AG08395 (cell line): Measurements from ENCODE around the gene AGMO.

Experiments used
- DNase-seq: peaks from one replicate; pipeline ENCODE4 v3.0.0; 2012; ENCODE audit warnings: mixed read lengths, low spot score

The AGMO gene

GRCh38 chr7:15397159-15397550 is 164.7 kb downstream of the AGMO start:
- DNase-seq: no peak

- no peak for DNase-seq
Measured at GRCh38 chr7:15396210-15397158, 165.3 kb downstream of the AGMO start.

DNA sequence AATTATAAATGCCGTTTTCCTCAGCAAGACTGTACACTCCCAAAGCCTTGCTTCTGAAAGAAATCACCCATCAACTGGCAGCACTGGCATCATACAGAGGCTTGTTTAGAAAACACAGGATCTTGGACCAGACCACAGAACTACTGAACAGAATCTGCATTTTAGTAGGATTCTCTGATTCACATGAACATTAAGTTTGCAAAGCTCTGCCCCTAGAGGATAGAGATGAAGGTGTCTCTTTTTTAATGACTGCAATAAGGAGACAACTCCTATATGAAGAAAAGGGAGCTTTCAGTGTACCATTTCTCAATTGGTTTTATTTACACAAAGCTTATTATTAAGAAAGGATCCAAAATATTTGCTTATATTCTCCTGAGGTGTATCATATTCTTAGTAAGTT is 172.7 kb downstream of the AGMO start:
- DNase-seq: no peak

- DNase-seq: no peak
Measured at GRCh38 chr7:15378494-15379145, 183.2 kb downstream of the AGMO start.

- no peak for DNase-seq
Measured at GRCh38 chr7:15376600-15376999, 185.2 kb downstream of the AGMO start.

- DNase-seq: no peak
Measured at GRCh38 chr7:15370441-15370840, 191.4 kb downstream of the AGMO start.

DNA sequence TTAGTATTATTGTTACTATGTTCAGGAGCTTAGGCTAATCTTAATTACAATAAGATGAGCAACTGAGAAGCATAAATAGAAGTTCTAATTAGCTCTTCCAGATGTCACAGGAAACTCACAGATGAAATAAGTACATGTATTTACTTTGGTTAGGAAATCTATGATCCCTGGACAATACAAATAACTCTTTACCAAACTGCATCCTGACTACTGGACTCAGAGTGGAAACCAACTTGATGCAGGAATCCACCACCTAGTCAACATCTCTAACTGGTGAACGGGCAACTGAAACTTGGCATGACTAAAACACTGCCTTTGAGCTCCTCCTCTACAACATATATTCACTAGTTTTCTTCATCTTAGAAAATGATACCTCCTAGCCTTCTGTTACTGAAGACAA is 193.2 kb downstream of the AGMO start:
- no peak for DNase-seq

GRCh38 chr7:15367897-15368296 is 193.9 kb downstream of the AGMO start:
- DNase-seq: no peak

GRCh38 chr7:15358112-15358511 is 203.7 kb downstream of the AGMO start:
- no peak for DNase-seq

- DNase-seq: no peak
Measured at GRCh38 chr7:15352421-15353206, 209.2 kb downstream of the AGMO start.

DNA sequence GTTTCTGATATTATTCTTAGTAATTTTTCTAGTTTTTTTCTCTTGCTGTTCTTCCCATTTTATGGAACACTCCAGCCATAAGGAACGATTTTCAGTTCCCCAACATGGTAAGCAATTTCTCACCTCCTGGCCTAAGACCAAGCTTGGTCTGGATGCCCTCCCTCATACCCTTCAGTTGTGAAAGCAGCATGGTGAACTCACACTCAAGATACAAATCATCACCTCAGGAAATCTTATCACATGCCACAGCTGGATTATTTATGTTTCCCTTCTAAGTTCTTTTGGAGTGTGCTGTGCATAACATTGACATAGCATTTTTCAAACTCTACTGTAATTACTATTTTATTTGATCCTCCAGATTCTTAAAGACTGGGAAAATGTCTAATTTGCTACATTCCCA is 216.6 kb downstream of the AGMO start:
- DNase-seq: no peak

GRCh38 chr7:15341817-15342216 is 220.0 kb downstream of the AGMO start:
- no peak for DNase-seq

DNA sequence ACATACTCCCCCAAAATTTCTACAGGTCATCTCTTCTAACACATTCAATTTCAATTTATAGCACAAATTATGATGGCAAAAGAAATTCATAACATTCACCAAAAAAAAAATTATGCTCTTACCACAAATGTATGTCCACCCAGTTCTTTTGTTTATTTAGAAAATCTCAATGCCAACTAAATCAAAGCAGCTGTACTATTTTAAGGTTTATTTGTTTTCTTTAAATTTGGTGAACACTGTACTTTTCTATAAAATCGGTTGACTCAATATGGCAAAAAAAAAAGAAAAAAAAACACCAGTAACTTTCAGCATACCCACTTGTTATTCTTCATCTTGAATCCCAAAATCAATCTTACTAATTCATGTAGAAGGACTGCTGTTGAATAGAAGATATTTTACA is 225.7 kb downstream of the AGMO start:
- DNase-seq: no peak

DNA sequence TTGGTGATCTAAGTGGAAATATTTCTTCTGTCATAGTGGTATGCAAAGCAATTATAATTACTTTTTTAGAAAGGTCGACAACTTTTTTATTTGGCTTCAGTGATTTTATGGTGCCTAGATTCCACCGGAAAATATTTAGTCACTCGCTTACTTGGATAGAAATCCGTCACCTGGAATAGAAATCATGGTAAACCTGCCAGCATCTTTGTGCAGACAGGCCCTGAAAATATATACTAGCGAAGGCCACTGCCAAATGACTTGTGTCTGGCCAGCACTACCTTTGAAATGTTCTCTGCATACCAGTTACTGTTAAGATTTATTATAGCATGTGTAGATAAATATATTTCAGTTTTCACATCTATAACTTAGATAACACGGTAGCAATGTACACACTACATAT is 226.4 kb downstream of the AGMO start:
- DNase-seq: no peak

DNA sequence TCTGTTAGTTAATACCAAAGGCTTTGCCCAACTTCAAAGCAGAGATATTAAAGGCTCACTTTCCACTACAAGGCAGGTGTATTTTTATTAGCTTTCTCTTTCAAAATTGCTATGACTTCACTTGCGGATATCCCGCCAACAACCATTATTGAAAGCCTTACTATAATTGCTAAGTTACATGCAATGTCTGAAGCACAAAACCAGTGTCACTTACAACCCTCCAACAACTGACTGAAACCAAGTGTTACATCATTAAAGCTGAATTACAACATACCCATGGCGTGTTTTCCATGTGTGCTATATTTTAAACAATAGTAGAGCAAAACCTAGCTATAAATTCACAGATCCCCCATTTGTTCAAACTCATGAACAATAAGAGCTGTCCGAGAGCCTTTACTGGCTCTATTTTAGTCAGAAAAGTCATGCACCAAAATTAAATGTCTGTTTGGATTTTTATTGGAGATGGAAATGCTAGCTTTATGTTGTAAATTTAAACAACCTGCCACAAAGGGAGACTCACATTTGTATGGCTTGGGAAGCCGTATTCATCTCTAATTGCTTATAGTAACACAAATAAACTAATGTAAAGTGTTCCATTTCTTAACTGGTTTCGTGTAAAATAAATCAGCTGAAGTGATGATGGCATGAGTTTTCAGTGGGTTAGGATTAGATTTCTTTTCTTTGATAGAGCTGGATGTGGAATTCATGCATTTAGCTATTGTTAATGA is 227.1 kb downstream of the AGMO start:
- no peak for DNase-seq

GRCh38 chr7:15332956-15333355 is 228.9 kb downstream of the AGMO start:
- DNase-seq: no peak

GRCh38 chr7:15330943-15331342 is 230.9 kb downstream of the AGMO start:
- DNase-seq: no peak

- no peak for DNase-seq
Measured at GRCh38 chr7:15327001-15327400, 234.8 kb downstream of the AGMO start.

DNA sequence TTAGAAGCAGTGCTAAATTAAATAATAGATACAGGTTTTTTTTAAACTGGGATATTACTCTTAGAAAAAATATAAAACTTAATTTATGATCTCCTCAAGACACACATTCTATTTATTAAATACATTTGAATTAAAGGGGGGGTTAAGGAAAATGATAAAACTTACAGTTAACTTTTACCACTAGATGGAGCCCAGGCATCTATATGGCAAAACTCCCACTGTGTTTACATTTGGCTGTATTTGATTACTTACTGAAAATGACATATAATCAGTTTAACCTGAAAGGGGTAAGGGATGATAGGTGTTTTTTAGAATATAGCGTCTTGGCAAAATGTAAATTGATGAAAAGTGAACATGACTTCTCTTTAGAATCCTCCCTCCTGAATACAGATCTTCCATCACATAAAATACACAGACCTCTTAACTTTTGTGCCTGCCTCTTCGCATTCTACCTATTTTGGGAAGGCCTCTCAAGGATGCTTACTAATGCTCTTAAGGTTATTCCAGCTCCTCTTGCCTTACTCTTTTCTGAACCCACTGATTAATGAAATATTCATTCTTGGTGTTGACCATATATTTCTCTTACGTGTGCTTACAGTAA is 235.7 kb downstream of the AGMO start:
- peak; percentile 5 for DNase-seq

DNA sequence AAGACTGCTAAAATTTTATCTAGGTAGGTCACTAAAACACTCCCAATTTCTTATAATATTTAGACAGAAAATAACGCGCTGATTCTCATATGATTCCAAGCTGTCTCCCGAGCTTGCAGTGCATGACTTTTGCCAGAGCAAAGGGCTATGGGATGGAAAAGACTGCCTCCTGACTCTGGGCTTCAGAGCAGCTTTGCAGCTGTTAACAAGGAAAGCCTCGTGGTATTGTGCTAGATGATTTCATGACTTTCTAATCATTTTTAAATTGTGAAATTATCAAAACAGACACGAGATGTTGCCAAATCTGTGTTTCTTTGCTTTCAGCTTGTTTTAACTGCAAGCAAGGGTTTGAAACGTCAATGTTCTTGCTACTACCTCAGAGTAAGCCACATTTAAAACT is 238.3 kb downstream of the AGMO start:
- peak; percentile 25 for DNase-seq

DNA sequence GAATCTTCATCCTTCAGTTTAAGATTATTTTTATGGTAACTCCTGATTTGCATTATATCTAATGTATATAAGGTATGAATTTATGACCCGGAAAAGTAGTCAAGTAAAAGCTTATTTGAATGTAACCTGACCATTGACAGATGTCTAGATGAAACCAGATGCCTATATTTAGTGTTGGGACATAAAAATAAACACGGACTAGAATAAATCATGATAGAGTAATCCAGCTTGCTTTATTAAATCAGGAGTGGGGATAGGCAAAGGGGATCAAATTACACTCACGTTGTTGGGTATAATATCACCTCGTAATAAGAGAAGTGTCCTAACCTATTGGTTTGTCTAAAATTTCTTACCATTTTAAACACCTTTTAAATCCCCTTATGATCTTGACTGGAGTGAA is 244.6 kb downstream of the AGMO start:
- DNase-seq: no peak

- no peak for DNase-seq
Measured at GRCh38 chr7:15315678-15316077, 246.1 kb downstream of the AGMO start.
